ENCODE results near the gene FAU.

The FAU gene

GRCh38 chr11:65108469-65109123 is 13.3 kb downstream of the FAU start:
- no peak for TF ChIP-seq CTCF (conservative IDR thresholded peaks at IDR 0.05; ENCODE audit: low read depth, low read length)
- no peak overlapping the region for H3K4me3 ChIP-seq (ENCODE audit: low read length)
- DNase-seq (ENCODE audit: low read depth): no peak

- no peak for TF ChIP-seq CTCF (conservative IDR thresholded peaks at IDR 0.05; ENCODE audit: low read depth, low read length)
- no peak for DNase-seq (ENCODE audit: low read depth)
- no peak overlapping the region for H3K4me3 ChIP-seq (ENCODE audit: low read length)
Measured at GRCh38 chr11:65107751-65108468, 14.0 kb downstream of the FAU start.

GRCh38 chr11:65107078-65107477 is 14.9 kb downstream of the FAU start:
- H3K4me3 ChIP-seq (ENCODE audit: low read length): no peak overlapping the region
- TF ChIP-seq CTCF (conservative IDR thresholded peaks at IDR 0.05; ENCODE audit: low read depth, low read length): no peak
- no peak for DNase-seq (ENCODE audit: low read depth)

GRCh38 chr11:65104628-65105027 is 17.3 kb downstream of the FAU start:
- no peak for TF ChIP-seq CTCF (conservative IDR thresholded peaks at IDR 0.05; ENCODE audit: low read depth, low read length)
- no peak for DNase-seq (ENCODE audit: low read depth)
- H3K4me3 ChIP-seq (ENCODE audit: low read length): no peak overlapping the region

GRCh38 chr11:65103476-65103875 is 18.5 kb downstream of the FAU start:
- DNase-seq (ENCODE audit: low read depth): no peak
- H3K4me3 ChIP-seq (ENCODE audit: low read length): no peak overlapping the region
- TF ChIP-seq CTCF (conservative IDR thresholded peaks at IDR 0.05; ENCODE audit: low read depth, low read length): no peak

GRCh38 chr11:65102142-65103095 is 19.5 kb downstream of the FAU start:
- no peak overlapping the region for H3K4me3 ChIP-seq (ENCODE audit: low read length)
- no peak for TF ChIP-seq CTCF (conservative IDR thresholded peaks at IDR 0.05; ENCODE audit: low read depth, low read length)
- no peak for DNase-seq (ENCODE audit: low read depth)
